Measurements from ENCODE around the gene ZFP1.
"Not testable (repeated sequence)": the region's sequence is repeated elsewhere in the genome, so short reads cannot be mapped to it uniquely, and the experiment has no call there.

Gene ZFP1

GRCh38 chr16:75113541-75114121, 34.7 kb upstream of the ZFP1 start:
- DNase-seq (ENCODE audit: low read depth in 2 of 2) = no peak

GRCh38 chr16:75114179-75114945, 34.0 kb upstream of the ZFP1 start:
- no peak for DNase-seq (ENCODE audit: low read depth in 2 of 2)

- no peak for DNase-seq (ENCODE audit: low read depth in 2 of 2)
These were observed 33.1 kb upstream of the ZFP1 start for GRCh38 chr16:75114946-75115825.

GRCh38 chr16:75116081-75116910, 32.0 kb upstream of the ZFP1 start, which contains the start of gene LDHD:
LDHD (minus strand) TSS chr16:75116780; CDS start chr16:75116720, 60 bp downstream.
- no peak for DNase-seq (ENCODE audit: low read depth in 2 of 2)

GRCh38 chr16:75116911-75117245, 31.4 kb upstream of the ZFP1 start:
- DNase-seq (ENCODE audit: low read depth in 2 of 2) = no peak

- DNase-seq (ENCODE audit: low read depth in 2 of 2) = no peak
These were observed 29.3 kb upstream of the ZFP1 start for GRCh38 chr16:75118943-75119539.

GRCh38 chr16:75120253-75120652, 28.1 kb upstream of the ZFP1 start:
- DNase-seq (ENCODE audit: low read depth in 2 of 2) = no peak

- DNase-seq (ENCODE audit: low read depth in 2 of 2) = no peak
These were observed 26.3 kb upstream of the ZFP1 start for GRCh38 chr16:75121949-75122568.

GRCh38 chr16:75122609-75123008, 25.7 kb upstream of the ZFP1 start:
- no peak for DNase-seq (ENCODE audit: low read depth in 2 of 2)

GRCh38 chr16:75127713-75128415, 20.5 kb upstream of the ZFP1 start:
- no peak for DNase-seq (ENCODE audit: low read depth in 2 of 2)

- DNase-seq (ENCODE audit: low read depth in 2 of 2) = not testable (repeated sequence)
These were observed 18.7 kb upstream of the ZFP1 start for GRCh38 chr16:75129421-75130149.

- DNase-seq (ENCODE audit: low read depth in 2 of 2) = no peak
These were observed 18.1 kb upstream of the ZFP1 start for GRCh38 chr16:75130150-75130771.

GRCh38 chr16:75131081-75131480, 17.2 kb upstream of the ZFP1 start:
- no peak for DNase-seq (ENCODE audit: low read depth in 2 of 2)

GRCh38 chr16:75138233-75138632, 10.1 kb upstream of the ZFP1 start:
- no peak for DNase-seq (ENCODE audit: low read depth in 2 of 2)

GRCh38 chr16:75138636-75139035, 9.7 kb upstream of the ZFP1 start:
- DNase-seq (ENCODE audit: low read depth in 2 of 2) = no peak

GRCh38 chr16:75139498-75139897, 8.8 kb upstream of the ZFP1 start:
- no peak for DNase-seq (ENCODE audit: low read depth in 2 of 2)

- DNase-seq (ENCODE audit: low read depth in 2 of 2) = no peak
These were observed 4.4 kb upstream of the ZFP1 start for GRCh38 chr16:75143941-75144340.

- no peak for DNase-seq (ENCODE audit: low read depth in 2 of 2)
These were observed 385 bp upstream of the ZFP1 start for GRCh38 chr16:75147968-75148310.

- no peak for DNase-seq (ENCODE audit: low read depth in 2 of 2)
These were observed 3.5 kb downstream of the ZFP1 start for GRCh38 chr16:75151798-75152197.

All from stimulated activated CD4-positive, alpha-beta T cell treated with anti-CD3 and anti-CD28 coated beads, Interleukin-1b, Interleukin-23, amount 100 ng/mL, for 1 hour (primary cell).